GM18870 (cell line): ENCODE results near the gene CTIF.
"Not testable (repeated sequence)": the region's sequence is repeated elsewhere in the genome, so short reads cannot be mapped to it uniquely, and the experiment has no call there.

Experiments
- ATAC-seq: cut with Tn5 transposase; IDR thresholded peaks from one replicate; pipeline ENCODE4 v1.9.1; 2021; ENCODE audit warnings: moderate library complexity; ENCODE audit not compliant: unreplicated experiment

CTIF gene

GRCh38 chr18:48811401-48811800, 272.6 kb downstream of the CTIF start:
- no peak for ATAC-seq

- ATAC-seq = not testable (repeated sequence)
Observed at GRCh38 chr18:48811977-48812451, 273.2 kb downstream of the CTIF start.

GRCh38 chr18:48813321-48813720, 274.5 kb downstream of the CTIF start:
- ATAC-seq = no peak

GRCh38 chr18:48813833-48814489, 275.1 kb downstream of the CTIF start:
- ATAC-seq = no peak

- no peak for ATAC-seq
Observed at GRCh38 chr18:48814490-48815178, 275.8 kb downstream of the CTIF start.

GRCh38 chr18:48815179-48815515, 276.3 kb downstream of the CTIF start:
- ATAC-seq = no peak

GRCh38 chr18:48815581-48816324, 276.9 kb downstream of the CTIF start:
- ATAC-seq = no peak

- ATAC-seq = no peak
Observed at GRCh38 chr18:48816554-48816953, 277.7 kb downstream of the CTIF start.

- no peak for ATAC-seq
Observed at GRCh38 chr18:48817021-48817461, 278.2 kb downstream of the CTIF start.

GRCh38 chr18:48818329-48819254, 279.8 kb downstream of the CTIF start:
- ATAC-seq = no peak

GRCh38 chr18:48819276-48819675, 280.4 kb downstream of the CTIF start:
- ATAC-seq = no peak

GRCh38 chr18:48819781-48820482, 281.1 kb downstream of the CTIF start:
- no peak for ATAC-seq

GRCh38 chr18:48820483-48821250, 281.8 kb downstream of the CTIF start:
- ATAC-seq = peak; percentile 93

GRCh38 chr18:48821251-48821590, 282.4 kb downstream of the CTIF start:
- ATAC-seq = no peak

- no peak for ATAC-seq
Observed at GRCh38 chr18:48821845-48822244, 283.0 kb downstream of the CTIF start.

- no peak for ATAC-seq
Observed at GRCh38 chr18:48824231-48824970, 285.6 kb downstream of the CTIF start.

- no peak for ATAC-seq
Observed at GRCh38 chr18:48825101-48825745, 286.4 kb downstream of the CTIF start.

GRCh38 chr18:48826271-48826670, 287.4 kb downstream of the CTIF start:
- no peak for ATAC-seq
